SK-N-MC (cell line): ENCODE data around the gene CMTR2.

Experiments
- EZH2 ChIP-seq: fragments of 200-600 bp; sonication (generic); IDR thresholded peaks from one replicate; pipeline ENCODE4 v1.6.1; 2017; ENCODE audit warnings: antibody characterized with exemption
- POLR2AphosphoS5 ChIP-seq: IDR thresholded peaks from 2 replicates; pipeline ENCODE4 v1.6.1; 2012; ENCODE audit warnings: mild to moderate bottlenecking, low read depth, low read length, borderline replicate concordance

- TF ChIP-seq POLR2AphosphoS5: no peak
- no peak for TF ChIP-seq EZH2
Measured at GRCh38 chr16:71264299-71264698, 24.9 kb downstream of the CMTR2 start.
